Measurements from ENCODE around the gene RTN3. TPM values are rescaled to one million over a fixed set of nuclear protein-coding genes. Genes with fewer than 3 reads are reported as not detected.

The RTN3 gene
- total RNA-seq, 4 donors from 2014 or later: 161 to 221 (median 193) TPM

DNA sequence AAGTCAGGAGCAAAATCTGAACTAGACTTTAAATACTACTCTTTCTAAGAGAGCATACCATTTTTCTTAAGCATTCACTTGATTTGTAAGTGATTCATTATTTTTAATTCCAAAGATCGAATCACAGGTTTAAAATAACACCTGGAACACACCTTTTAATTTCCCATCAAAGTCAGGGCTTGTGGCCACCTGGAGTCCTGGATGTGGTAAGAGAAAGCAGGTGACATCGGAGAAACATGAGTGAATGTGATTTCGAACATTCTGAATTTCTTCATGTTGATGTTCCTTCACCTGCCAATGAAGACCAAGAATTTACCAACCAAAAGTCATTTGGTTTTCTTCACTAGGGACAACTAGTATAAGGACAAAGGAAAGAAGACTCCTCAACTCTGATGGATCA lies 38.1 kb upstream of the RTN3 start:
- DNase-seq (ENCODE audit: low spot score in 2 of 2): no peak
- no peak for TF ChIP-seq POLR2AphosphoS5 (IDR thresholded peaks at IDR 0.05)
- TF ChIP-seq POLR2A (IDR thresholded peaks at IDR 0.05): no peak
- TF ChIP-seq, protein P1, sequence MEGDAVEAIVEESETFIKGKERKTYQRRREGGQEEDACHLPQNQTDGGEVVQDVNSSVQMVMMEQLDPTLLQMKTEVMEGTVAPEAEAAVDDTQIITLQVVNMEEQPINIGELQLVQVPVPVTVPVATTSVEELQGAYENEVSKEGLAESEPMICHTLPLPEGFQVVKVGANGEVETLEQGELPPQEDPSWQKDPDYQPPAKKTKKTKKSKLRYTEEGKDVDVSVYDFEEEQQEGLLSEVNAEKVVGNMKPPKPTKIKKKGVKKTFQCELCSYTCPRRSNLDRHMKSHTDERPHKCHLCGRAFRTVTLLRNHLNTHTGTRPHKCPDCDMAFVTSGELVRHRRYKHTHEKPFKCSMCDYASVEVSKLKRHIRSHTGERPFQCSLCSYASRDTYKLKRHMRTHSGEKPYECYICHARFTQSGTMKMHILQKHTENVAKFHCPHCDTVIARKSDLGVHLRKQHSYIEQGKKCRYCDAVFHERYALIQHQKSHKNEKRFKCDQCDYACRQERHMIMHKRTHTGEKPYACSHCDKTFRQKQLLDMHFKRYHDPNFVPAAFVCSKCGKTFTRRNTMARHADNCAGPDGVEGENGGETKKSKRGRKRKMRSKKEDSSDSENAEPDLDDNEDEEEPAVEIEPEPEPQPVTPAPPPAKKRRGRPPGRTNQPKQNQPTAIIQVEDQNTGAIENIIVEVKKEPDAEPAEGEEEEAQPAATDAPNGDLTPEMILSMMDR (IDR thresholded peaks at IDR 0.05): no peak
- no peak for TF ChIP-seq EP300 (IDR thresholded peaks at IDR 0.05)
- Histone ChIP-seq H3K36me3 (peaks cover 67% of the 10 kb centered on the region), H3K27ac (peak overlapping the region; percentile 3), H3K4me1 (peaks cover 2% of the 10 kb centered on the region), H3K9me3 (no peaks in the 10 kb centered on the region), H3K4me3 (no peak overlapping the region), H3K27me3 (no peaks in the 10 kb centered on the region)
- 80% methylated on average over 3 of the region's 3 CpGs for WGBS

DNA sequence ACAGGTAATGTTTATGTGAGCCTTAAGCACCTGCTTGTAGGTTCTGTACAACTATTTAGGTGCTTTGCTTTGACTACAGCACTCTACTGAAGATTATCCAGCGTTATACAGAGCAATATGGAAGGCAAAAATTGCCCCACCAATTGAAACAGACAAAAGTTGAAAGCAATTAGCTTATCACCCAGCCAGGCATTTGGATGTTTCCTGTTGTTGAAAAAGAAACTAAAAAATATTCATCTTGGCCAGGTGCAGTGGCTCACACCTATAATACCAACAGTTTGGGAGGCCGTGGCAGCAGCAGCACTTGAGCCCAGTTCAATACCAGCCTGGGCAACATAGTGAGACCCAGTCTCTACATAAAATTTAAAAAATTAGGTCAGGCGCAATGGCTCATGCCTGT lies 28.6 kb upstream of the RTN3 start:
- Histone ChIP-seq H3K4me3 (no peak overlapping the region), H3K27me3 (no peaks in the 10 kb centered on the region), H3K4me1 (no peaks in the 10 kb centered on the region), H3K9me3 (no peaks in the 10 kb centered on the region), H3K36me3 (peaks cover 65% of the 10 kb centered on the region), H3K27ac (no peak overlapping the region)
- no peak for TF ChIP-seq POLR2A (IDR thresholded peaks at IDR 0.05)
- no peak for TF ChIP-seq EP300 (IDR thresholded peaks at IDR 0.05)
- no peak for DNase-seq (ENCODE audit: low spot score in 2 of 2)
- 71% methylated on average over 3 of the region's 3 CpGs for WGBS

DNA sequence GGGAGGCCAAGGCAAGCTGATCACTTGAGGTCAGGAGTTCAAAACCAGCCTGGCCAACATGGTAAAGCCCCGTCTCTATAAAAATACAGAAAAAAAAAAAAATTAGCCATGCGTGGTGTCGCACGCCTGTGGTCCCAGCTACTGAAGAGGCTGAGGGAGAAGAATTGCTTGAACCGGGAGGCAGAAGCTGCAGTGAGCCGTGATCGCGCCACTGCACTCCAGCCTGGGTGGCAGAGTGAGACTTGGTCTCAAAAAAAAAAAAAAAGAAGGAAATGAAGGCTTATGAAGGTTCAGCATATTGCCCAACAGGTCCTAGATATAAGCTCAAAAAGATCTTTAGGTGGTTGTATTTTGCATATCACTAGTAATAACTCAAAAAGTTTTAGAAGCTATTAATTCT lies 20.3 kb upstream of the RTN3 start:
- H3K27ac ChIP-seq: no peak overlapping the region
- no peaks in the 10 kb centered on the region for H3K9me3 ChIP-seq
- WGBS: 91% methylated on average over 8 of the region's 8 CpGs
- no peak overlapping the region for H3K4me3 ChIP-seq
- TF ChIP-seq EP300 (IDR thresholded peaks at IDR 0.05) (no peak), POLR2A (IDR thresholded peaks at IDR 0.05) (no peak)
- peaks cover 17% of the 10 kb centered on the region for H3K36me3 ChIP-seq
- H3K27me3 ChIP-seq: no peaks in the 10 kb centered on the region
- no peak for DNase-seq (ENCODE audit: low spot score in 2 of 2)
- peaks cover 31% of the 10 kb centered on the region for H3K4me1 ChIP-seq

DNA sequence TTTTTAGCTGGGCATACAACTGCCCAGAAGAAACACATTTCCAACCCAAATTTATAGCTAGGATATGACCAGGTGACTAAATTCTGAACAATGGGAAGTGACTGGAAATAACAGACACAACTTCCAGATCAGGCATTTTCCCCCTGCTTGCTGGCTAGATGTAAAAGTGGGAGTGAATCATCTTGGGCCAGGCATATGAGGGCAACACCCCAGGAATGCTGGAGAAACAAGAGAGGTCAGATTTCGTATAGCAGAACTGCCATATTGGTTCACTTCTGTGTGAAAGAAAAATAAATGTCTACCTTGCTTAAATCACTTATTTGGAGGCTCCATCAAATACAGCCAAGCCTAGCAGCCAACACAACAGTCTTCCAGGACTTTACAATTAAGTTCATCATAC lies 17.5 kb upstream of the RTN3 start:
- DNase-seq (ENCODE audit: low spot score in 2 of 2): no peak
- no peaks in the 10 kb centered on the region for H3K27me3 ChIP-seq
- no peak overlapping the region for H3K27ac ChIP-seq
- peaks cover 58% of the 10 kb centered on the region for H3K4me1 ChIP-seq
- 0% methylated on average over 1 of the region's 1 CpG for WGBS
- H3K36me3 ChIP-seq: no peaks in the 10 kb centered on the region
- H3K4me3 ChIP-seq: no peak overlapping the region
- TF ChIP-seq POLR2A (IDR thresholded peaks at IDR 0.05): no peak
- no peak for TF ChIP-seq POLR2AphosphoS5 (IDR thresholded peaks at IDR 0.05)
- TF ChIP-seq EP300 (IDR thresholded peaks at IDR 0.05): no peak
- TF ChIP-seq, protein P1 (IDR thresholded peaks at IDR 0.05): no peak
- no peaks in the 10 kb centered on the region for H3K9me3 ChIP-seq

DNA sequence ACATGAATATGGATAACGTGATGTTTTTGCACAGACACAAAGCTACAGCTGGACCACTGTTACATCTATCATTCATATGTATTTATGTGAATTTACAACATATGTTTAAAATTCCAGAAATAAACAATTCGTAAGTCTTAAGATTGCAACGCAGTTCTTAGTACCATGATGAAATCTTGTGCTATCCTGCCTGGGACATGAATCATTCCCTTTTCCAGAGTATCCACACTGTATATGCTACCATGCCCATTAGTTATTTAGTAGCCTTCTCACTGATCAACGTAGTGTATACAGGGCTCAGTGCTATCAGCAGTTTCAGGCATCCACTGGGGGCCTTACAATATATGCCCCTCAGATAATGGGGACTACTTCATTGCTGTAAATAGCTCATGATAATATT lies 14.4 kb upstream of the RTN3 start:
- no peaks in the 10 kb centered on the region for H3K9me3 ChIP-seq
- H3K36me3 ChIP-seq: no peaks in the 10 kb centered on the region
- peak overlapping the region; percentile 99 for H3K27ac ChIP-seq
- TF ChIP-seq, protein P1 (IDR thresholded peaks at IDR 0.05): no peak
- no peak for TF ChIP-seq EP300 (IDR thresholded peaks at IDR 0.05)
- no peak for TF ChIP-seq POLR2AphosphoS5 (IDR thresholded peaks at IDR 0.05)
- no peak for TF ChIP-seq POLR2A (IDR thresholded peaks at IDR 0.05)
- no peak for DNase-seq (ENCODE audit: low spot score in 2 of 2)
- no peak overlapping the region for H3K4me3 ChIP-seq
- peaks cover 77% of the 10 kb centered on the region for H3K4me1 ChIP-seq
- 49% methylated on average over 4 of the region's 4 CpGs for whole genome bisulfite sequencing
- H3K27me3 ChIP-seq: no peaks in the 10 kb centered on the region

DNA sequence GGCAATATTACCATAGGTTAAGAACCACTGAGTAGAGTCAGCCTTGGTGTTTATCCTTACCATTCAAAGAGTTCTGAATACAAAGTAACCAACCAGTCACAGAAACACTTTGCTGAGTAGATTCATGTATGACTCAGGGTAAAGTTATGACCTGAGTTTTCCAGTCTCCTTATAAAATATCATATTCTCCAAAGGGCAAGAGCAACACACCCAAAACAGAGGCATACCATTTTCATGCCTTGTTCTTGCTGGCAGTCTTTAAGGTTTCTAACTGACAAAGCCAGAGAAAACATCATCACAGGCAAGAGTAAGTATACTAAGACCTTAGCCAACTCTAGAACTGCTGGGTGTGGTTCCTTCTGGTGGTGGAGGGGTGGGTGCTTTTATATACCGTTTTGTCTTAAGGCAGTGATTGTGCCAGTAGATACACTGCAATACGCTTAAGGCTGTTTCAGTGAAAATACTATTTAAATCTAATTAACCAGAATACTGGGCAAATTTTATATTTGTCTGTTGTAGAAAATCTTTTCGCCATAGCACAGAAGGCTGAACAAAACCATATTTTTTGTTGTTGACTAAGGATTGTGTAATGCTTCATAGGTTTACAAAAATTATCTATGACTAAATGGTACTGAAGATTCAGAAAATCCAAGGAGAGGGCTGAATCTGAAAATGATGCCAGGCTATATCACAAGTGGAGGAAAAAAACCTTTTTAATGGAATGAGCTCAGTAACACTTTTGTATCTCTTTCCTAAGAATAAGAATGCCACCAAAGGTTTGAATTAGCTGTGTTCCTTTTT lies 13.1 kb upstream of the RTN3 start:
- no peak for DNase-seq (ENCODE audit: low spot score in 2 of 2)
- Histone ChIP-seq H3K27me3 (no peaks in the 10 kb centered on the region), H3K4me3 (peak overlapping the region; percentile 8), H3K36me3 (no peaks in the 10 kb centered on the region), H3K4me1 (peaks cover 72% of the 10 kb centered on the region), H3K9me3 (no peaks in the 10 kb centered on the region), H3K27ac (peak overlapping the region; percentile 99)
- 28% methylated on average over 3 of the region's 3 CpGs for WGBS
- TF ChIP-seq POLR2AphosphoS5 (IDR thresholded peaks at IDR 0.05): no peak
- TF ChIP-seq, protein P1 (IDR thresholded peaks at IDR 0.05): no peak
- no peak for TF ChIP-seq POLR2A (IDR thresholded peaks at IDR 0.05)
- TF ChIP-seq EP300 (IDR thresholded peaks at IDR 0.05): no peak
